OCI-LY7 (cell line): Measurements from ENCODE around the gene LRRC4C. TPM values are rescaled to one million over a fixed set of nuclear protein-coding genes. Genes with fewer than 3 reads are reported as not detected.

ENCODE experiments used
- BruUV-seq: library from RNA; stranded (reverse); fragments of 400-500 nt; replicated peaks from 2 replicates; lab custom pipeline; 2021; lab: Mats Ljungman, UMichigan
- CTCF ChIA-PET: fragments of 300-600 bp; sonication (Branson Sonifier 250); formaldehyde crosslinking; loops from one replicate; lab custom pipeline; 2022; ENCODE audit warnings: antibody characterized with exemption; ENCODE audit not compliant: unreplicated experiment; lab: Charles Lee
- POLR2A ChIA-PET: fragments of 300-600 bp; sonication (Branson Sonifier 250); formaldehyde crosslinking; loops from one replicate; lab custom pipeline; 2022; ENCODE audit warnings: antibody characterized with exemption; lab: Charles Lee
- DNase-seq: peaks from one replicate; pipeline ENCODE4 v3.0.0-alpha.2; 2015; ENCODE audit warnings: low spot score
- H2AFZ ChIP-seq: fragments of 200-600 bp; sonication (generic), shearing (Covaris generic); 2 replicates; pipeline ENCODE4 v1.6.1; 2014; ENCODE audit warnings: mild to moderate bottlenecking, antibody characterized with exemption, low read length, moderate library complexity
- H3K27ac ChIP-seq: fragments of 200-600 bp; sonication (generic); 2 replicates; pipeline ENCODE4 v1.5.1; 2014; ENCODE audit warnings: mixed run types, low read depth, mild to moderate bottlenecking, moderate library complexity, low read length, inconsistent platforms; ENCODE audit not compliant: poor library complexity, severe bottlenecking
- H3K36me3 ChIP-seq: fragments of 200-600 bp; sonication (generic); 2 replicates; pipeline ENCODE4 v1.6.1; 2014; ENCODE audit warnings: mild to moderate bottlenecking, antibody characterized with exemption, low read length, moderate library complexity, mixed read lengths; ENCODE audit not compliant: insufficient read depth
- H3K4me1 ChIP-seq: fragments of 200-600 bp; sonication (generic); 2 replicates; pipeline ENCODE4 v1.5.1; 2014; ENCODE audit warnings: mild to moderate bottlenecking, low read length; ENCODE audit not compliant: insufficient read depth, poor library complexity, severe bottlenecking
- H3K4me2 ChIP-seq: fragments of 200-600 bp; sonication (generic); 2 replicates; pipeline ENCODE4 v1.6.1; 2014; ENCODE audit warnings: mild to moderate bottlenecking, low read length
- H3K4me3 ChIP-seq: fragments of 200-600 bp; sonication (generic); 2 replicates; pipeline ENCODE4 v1.5.1; 2014; ENCODE audit warnings: mild to moderate bottlenecking, low read depth, low read length; ENCODE audit not compliant: poor library complexity, severe bottlenecking
- H3K79me2 ChIP-seq: fragments of 200-600 bp; sonication (generic); 2 replicates; pipeline ENCODE4 v1.6.1; 2016; ENCODE audit warnings: low read depth, mild to moderate bottlenecking, low read length, moderate library complexity, mixed read lengths; ENCODE audit not compliant: insufficient read depth
- H3K9me2 ChIP-seq: fragments of 200-600 bp; sonication (generic); 2 replicates; pipeline ENCODE4 v1.6.1; 2016; ENCODE audit warnings: mild to moderate bottlenecking, low read length, mixed read lengths; ENCODE audit not compliant: insufficient read depth
- H3K9me3 ChIP-seq: fragments of 200-600 bp; sonication (generic); 2 replicates; pipeline ENCODE4 v1.6.1; 2014; ENCODE audit warnings: mild to moderate bottlenecking, mixed run types, low read length, mixed read lengths
- H4K20me1 ChIP-seq: fragments of 200-600 bp; sonication (generic); 2 replicates; pipeline ENCODE4 v1.6.1; 2014; ENCODE audit warnings: mild to moderate bottlenecking, antibody characterized with exemption, low read length, moderate library complexity, mixed read lengths; ENCODE audit not compliant: insufficient read depth
- EZH2phosphoT487 ChIP-seq: fragments of 200-600 bp; sonication (generic); IDR thresholded peaks from 2 replicates; pipeline ENCODE4 v1.6.1; 2018; ENCODE audit warnings: low read depth, borderline replicate concordance, mild to moderate bottlenecking, mixed run types, antibody characterized with exemption, low read length, moderate library complexity, mixed read lengths
- intact Hi-C: fragments of 100-400 bp; cut with micrococcal nuclease; formaldehyde crosslinking; loops from one replicate; pipeline ENCODE4 v1.10.0; 2022; ENCODE audit not compliant: unreplicated experiment
- total RNA-seq, 2 experiments: library from RNA; depleted of rRNA in 1 of 2; stranded (reverse); fragments of >200 nt in 1 of 2; shearing (Covaris generic) in 1 of 2; gene quantifications; 2 replicates each; pipeline ENCODE4 v1.2.3, GENCODE V29; 2014 to 2022
- TF ChIP-seq, protein P1 (sequence below): fragments of 200-600 bp; sonication (generic); conservative IDR thresholded peaks from 2 replicates; pipeline ENCODE4 v1.5.1; 2014; ENCODE audit warnings: mild to moderate bottlenecking, antibody characterized with exemption, low read length, moderate library complexity, mixed read lengths

Gene LRRC4C
- total RNA-seq, 2 experiments from 2014 or later = not detected

DNA sequence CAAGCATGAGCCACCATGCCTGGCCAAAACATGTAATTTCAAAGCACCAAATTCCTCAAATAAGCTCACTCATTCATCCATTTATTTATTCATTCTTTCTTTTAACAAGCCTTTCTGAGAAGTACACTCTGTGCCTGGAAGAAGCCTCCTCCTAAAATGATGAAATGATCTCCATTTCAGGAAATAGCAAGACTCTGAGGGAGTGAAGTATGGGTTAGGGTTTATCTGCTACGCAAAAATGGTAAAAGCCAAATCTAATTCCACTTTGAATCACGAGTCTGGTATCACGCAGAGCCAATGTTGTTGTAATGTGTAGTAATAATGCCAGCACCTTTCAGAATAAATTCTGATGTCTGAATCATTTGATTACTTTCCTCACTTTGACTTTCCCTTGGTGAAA, 1041.8 kb downstream of the LRRC4C start:
- POLR2A ChIA-PET = interaction anchor here (0.6 kb wide), 1 partner anchor 579 kb away, joined by 3 read pairs; no protein-coding TSS in a partner anchor
- Histone ChIP-seq H2AFZ (no peak overlapping the region), H3K9me3 (no peaks in the 10 kb centered on the region), H4K20me1 (no peaks in the 10 kb centered on the region), H3K36me3 (no peaks in the 10 kb centered on the region), H3K79me2 (no peaks in the 10 kb centered on the region), H3K4me3 (no peak overlapping the region), H3K4me2 (no peak overlapping the region), H3K4me1 (no peaks in the 10 kb centered on the region), H3K27ac (no peak overlapping the region), H3K9me2 (no peaks in the 10 kb centered on the region)
- intact Hi-C loops = no loop called here
- no peak for DNase-seq
- no peak for TF ChIP-seq EZH2phosphoT487
- CTCF ChIA-PET = no interaction called here
- no TSS peak for BruUV-seq

DNA sequence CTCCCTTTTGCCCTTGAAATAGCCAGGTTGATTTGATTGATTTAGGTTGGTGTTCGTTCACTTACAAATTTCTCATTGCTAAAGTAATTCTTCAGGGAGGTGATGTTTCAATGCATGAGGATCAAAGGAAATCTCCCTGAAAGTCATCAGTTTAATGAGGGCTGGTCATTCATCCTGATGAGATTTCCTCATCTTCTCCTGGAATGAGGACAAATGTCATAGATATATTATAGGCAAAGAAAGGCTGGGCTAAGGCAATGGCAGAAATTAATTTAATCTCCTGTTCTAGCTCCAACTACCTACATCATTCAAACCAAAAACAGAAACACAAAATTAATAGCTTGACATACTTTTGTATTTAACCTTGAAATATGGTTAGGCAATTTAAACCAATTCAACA, 1052.1 kb downstream of the LRRC4C start:
- no TSS peak for BruUV-seq
- ChIA-PET CTCF (no interaction called here), POLR2A (no interaction called here)
- no peak overlapping the region for H3K27ac ChIP-seq
- no peaks in the 10 kb centered on the region for H3K36me3 ChIP-seq
- H3K4me2 ChIP-seq = no peak overlapping the region
- no peaks in the 10 kb centered on the region; the same call in 1 of the 2 replicates for H3K9me3 ChIP-seq
- intact Hi-C loops = no loop called here
- DNase-seq = no peak
- no peak overlapping the region for H3K4me3 ChIP-seq
- H3K79me2 ChIP-seq = no peaks in the 10 kb centered on the region
- H4K20me1 ChIP-seq = no peaks in the 10 kb centered on the region
- H3K9me2 ChIP-seq = no peaks in the 10 kb centered on the region
- no peaks in the 10 kb centered on the region for H3K4me1 ChIP-seq
- no peak for TF ChIP-seq EZH2phosphoT487
- TF ChIP-seq, protein P1, sequence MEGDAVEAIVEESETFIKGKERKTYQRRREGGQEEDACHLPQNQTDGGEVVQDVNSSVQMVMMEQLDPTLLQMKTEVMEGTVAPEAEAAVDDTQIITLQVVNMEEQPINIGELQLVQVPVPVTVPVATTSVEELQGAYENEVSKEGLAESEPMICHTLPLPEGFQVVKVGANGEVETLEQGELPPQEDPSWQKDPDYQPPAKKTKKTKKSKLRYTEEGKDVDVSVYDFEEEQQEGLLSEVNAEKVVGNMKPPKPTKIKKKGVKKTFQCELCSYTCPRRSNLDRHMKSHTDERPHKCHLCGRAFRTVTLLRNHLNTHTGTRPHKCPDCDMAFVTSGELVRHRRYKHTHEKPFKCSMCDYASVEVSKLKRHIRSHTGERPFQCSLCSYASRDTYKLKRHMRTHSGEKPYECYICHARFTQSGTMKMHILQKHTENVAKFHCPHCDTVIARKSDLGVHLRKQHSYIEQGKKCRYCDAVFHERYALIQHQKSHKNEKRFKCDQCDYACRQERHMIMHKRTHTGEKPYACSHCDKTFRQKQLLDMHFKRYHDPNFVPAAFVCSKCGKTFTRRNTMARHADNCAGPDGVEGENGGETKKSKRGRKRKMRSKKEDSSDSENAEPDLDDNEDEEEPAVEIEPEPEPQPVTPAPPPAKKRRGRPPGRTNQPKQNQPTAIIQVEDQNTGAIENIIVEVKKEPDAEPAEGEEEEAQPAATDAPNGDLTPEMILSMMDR = no peak
- H2AFZ ChIP-seq = no peak overlapping the region

DNA sequence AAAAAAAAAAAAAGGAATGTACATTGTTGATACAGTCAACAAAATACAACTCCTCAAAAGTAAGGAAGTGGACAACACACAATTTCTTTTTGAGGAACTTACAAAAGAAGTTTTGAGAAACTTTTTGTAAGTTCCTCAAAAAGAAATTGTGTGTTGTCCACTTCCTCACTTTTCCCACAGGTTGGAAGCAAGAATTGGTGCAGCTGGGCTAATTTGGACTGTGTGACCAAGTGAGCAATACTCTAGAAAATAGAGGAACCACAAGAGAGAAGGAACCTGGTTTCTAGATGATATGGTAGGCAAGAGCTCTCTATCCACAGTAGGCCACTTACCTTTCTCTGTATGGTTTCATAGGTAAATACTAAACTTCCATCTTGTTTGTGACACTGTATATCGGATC, 1053.8 kb downstream of the LRRC4C start:
- no peak for TF ChIP-seq EZH2phosphoT487
- BruUV-seq = no TSS peak
- intact Hi-C loops = no loop called here

DNA sequence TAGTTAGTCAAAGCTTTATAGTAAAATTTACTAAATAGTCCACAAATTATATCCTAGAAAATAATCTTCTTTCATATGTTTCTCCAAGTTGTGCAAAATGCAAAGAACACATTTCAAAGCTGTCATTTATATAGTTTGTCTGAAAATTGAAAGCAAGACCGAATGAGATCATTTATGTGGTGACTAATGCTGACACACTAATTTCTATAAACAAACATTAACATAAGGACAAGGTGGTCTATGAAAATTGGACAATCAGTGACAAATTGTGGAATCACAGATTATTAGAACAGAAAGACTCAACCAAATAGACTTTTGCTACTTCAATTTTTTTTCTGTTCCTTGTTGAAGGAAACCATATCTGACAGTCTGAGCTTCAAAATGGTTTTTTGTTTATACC, 1056.1 kb downstream of the LRRC4C start:
- Histone ChIP-seq H2AFZ (no peak overlapping the region), H3K79me2 (no peaks in the 10 kb centered on the region), H3K36me3 (no peaks in the 10 kb centered on the region), H3K27ac (no peak overlapping the region), H3K4me2 (no peak overlapping the region), H3K4me1 (no peaks in the 10 kb centered on the region), H3K4me3 (no peak overlapping the region), H3K9me3 (0 out of 2 replicates have a peak, but pooled peaks cover 5% of the 10 kb centered on the region), H4K20me1 (no peaks in the 10 kb centered on the region), H3K9me2 (no peaks in the 10 kb centered on the region)
- CTCF ChIA-PET = no interaction called here
- DNase-seq = no peak
- intact Hi-C loops = no loop called here
- TF ChIP-seq, protein P1 = no peak
- TF ChIP-seq EZH2phosphoT487 = no peak
- BruUV-seq = no TSS peak
- POLR2A ChIA-PET = interaction anchor here (0.6 kb wide), 1 partner anchor 35 kb away, joined by 3 read pairs; no protein-coding TSS in a partner anchor

More for the DNA sequence above, 1053.8 kb downstream of the LRRC4C start:
- no peak for DNase-seq
- Histone ChIP-seq H4K20me1 (no peaks in the 10 kb centered on the region), H3K4me3 (no peak overlapping the region), H2AFZ (no peak overlapping the region), H3K79me2 (no peaks in the 10 kb centered on the region), H3K36me3 (no peaks in the 10 kb centered on the region), H3K9me2 (no peaks in the 10 kb centered on the region), H3K27ac (no peak overlapping the region), H3K4me1 (no peaks in the 10 kb centered on the region), H3K9me3 (no peaks in the 10 kb centered on the region), H3K4me2 (no peak overlapping the region)
- CTCF ChIA-PET = no interaction called here
- POLR2A ChIA-PET = no interaction called here
